ENCODE results near the gene CBX4.
A peak's percentile ranks its signal among the peaks of the same experiment; 100 is the strongest.

The CBX4 gene

GRCh38 chr17:79841369-79842135, 2.3 kb upstream of the CBX4 start:
- no peak for DNase-seq

- no peak for DNase-seq
Observed at GRCh38 chr17:79840989-79841286, 1.7 kb upstream of the CBX4 start.

GRCh38 chr17:79840269-79840988, 1.2 kb upstream of the CBX4 start:
- no peak for DNase-seq

GRCh38 chr17:79838522-79839274, 542 bp downstream of the CBX4 start:
- DNase-seq: peak; percentile 19 to 32

- no peak for DNase-seq
Observed at GRCh38 chr17:79837888-79838521, 1.2 kb downstream of the CBX4 start.

- DNase-seq: no peak
Observed at GRCh38 chr17:79836972-79837887, 2.0 kb downstream of the CBX4 start.

- DNase-seq: no peak
Observed at GRCh38 chr17:79836510-79836971, 2.7 kb downstream of the CBX4 start.

GRCh38 chr17:79835953-79836509, 3.2 kb downstream of the CBX4 start:
- no peak for DNase-seq

- no peak for DNase-seq
Observed at GRCh38 chr17:79835470-79835899, 3.8 kb downstream of the CBX4 start.

GRCh38 chr17:79834565-79835469, 4.4 kb downstream of the CBX4 start:
- peak in 1 of 2 experiments; percentile 43 for DNase-seq

- DNase-seq: no peak
Observed at GRCh38 chr17:79833744-79834564, 5.3 kb downstream of the CBX4 start.

- DNase-seq: no peak
Observed at GRCh38 chr17:79833110-79833450, 6.2 kb downstream of the CBX4 start.

- DNase-seq: no peak
Observed at GRCh38 chr17:79832218-79833109, 6.8 kb downstream of the CBX4 start.

GRCh38 chr17:79831265-79832217, 7.7 kb downstream of the CBX4 start:
- DNase-seq: no peak

- DNase-seq: no peak
Observed at GRCh38 chr17:79830763-79831264, 8.4 kb downstream of the CBX4 start.

GRCh38 chr17:79830303-79830702, 8.9 kb downstream of the CBX4 start:
- no peak for DNase-seq

GRCh38 chr17:79829457-79829856, 9.8 kb downstream of the CBX4 start:
- no peak for DNase-seq

Data from activated CD4-positive, alpha-beta T cell treated with anti-CD3 and anti-CD28 coated beads, Interleukin-2, amount 50 U/mL, for 4 hours (primary cell).